Sigmoid colon (tissue), 4 donors: Measurements from ENCODE around the gene FAM229B.

Experiments
- CTCF ChIP-seq, 4 experiments: fragments of 450-650 bp in 3 of 4; fragments of 200-600 bp in 1 of 4; IDR thresholded peaks; one replicate each; pipeline ENCODE4 v1.5.1; 2016 to 2019; ENCODE audit warnings: antibody characterized with exemption in 4 of 4, mild to moderate bottlenecking in 3 of 4, moderate library complexity in 2 of 4
- EP300 ChIP-seq, 4 donors: sonication (generic); formaldehyde crosslinking; IDR thresholded peaks; one replicate each; pipeline ENCODE4 v1.6.1; 2017; ENCODE audit warnings: antibody characterized with exemption in 4 of 4
- POLR2A ChIP-seq, 2 donors: fragments of 450-650 bp; IDR thresholded peaks; one replicate each; pipeline ENCODE4 v1.6.1; 2016; ENCODE audit warnings: antibody characterized with exemption in 2 of 2, mild to moderate bottlenecking in 2 of 2, moderate library complexity in 2 of 2

GRCh38 chr6:112106562-112106961, 19.2 kb downstream of the FAM229B start:
- TF ChIP-seq CTCF (IDR thresholded peaks at IDR 0.05), result no peak
- TF ChIP-seq POLR2A (IDR thresholded peaks at IDR 0.05), result no peak
- no peak for TF ChIP-seq EP300 (IDR thresholded peaks at IDR 0.05)
